DND-41 (cell line): ENCODE results near the gene SORBS1.

ENCODE experiments used
- CTCF ChIP-seq: IDR thresholded peaks from 2 replicates; pipeline ENCODE4 v1.5.1; 2012; ENCODE audit warnings: borderline replicate concordance, low read length, moderate library complexity, mild to moderate bottlenecking; ENCODE audit not compliant: poor library complexity, severe bottlenecking; ENCODE audit errors: extremely low read depth
- EZH2 ChIP-seq: IDR thresholded peaks from 3 replicates; pipeline ENCODE4 v1.6.1; 2012; ENCODE audit warnings: borderline replicate concordance, low read depth, mild to moderate bottlenecking, moderate library complexity, low read length, inconsistent platforms; ENCODE audit not compliant: severe bottlenecking

- no peak for TF ChIP-seq CTCF
- no peak for TF ChIP-seq EZH2
Measured at GRCh38 chr10:95513008-95513589, 48.1 kb downstream of the SORBS1 start.
